Mesenteric fat pad (tissue), 1 donor: ENCODE data around the gene TCERG1L. TPM values are rescaled to one million over a fixed set of nuclear protein-coding genes. Genes with fewer than 3 reads are reported as not detected.

ENCODE experiments used
- DNase-seq: peaks from one replicate; pipeline ENCODE4 v3.0.0-alpha.2; 2020; ENCODE audit warnings: low spot score
- total RNA-seq: library from RNA; stranded (reverse); fragmentation: NEBNext Ultra II Directional; extraction: Animal tissue kit (Norgen Biotek cat#: 25700); gene quantifications from one replicate; pipeline ENCODE4 v1.2.1, GENCODE V29; 2021
- donor health status: DM: yes; HTN: yes; CAD: no.

Gene TCERG1L
- total RNA-seq, 1 donor from 2014 or later: not detected

GRCh38 chr10:131077031-131077430, 234.5 kb downstream of the TCERG1L start:
- no peak for DNase-seq

DNA sequence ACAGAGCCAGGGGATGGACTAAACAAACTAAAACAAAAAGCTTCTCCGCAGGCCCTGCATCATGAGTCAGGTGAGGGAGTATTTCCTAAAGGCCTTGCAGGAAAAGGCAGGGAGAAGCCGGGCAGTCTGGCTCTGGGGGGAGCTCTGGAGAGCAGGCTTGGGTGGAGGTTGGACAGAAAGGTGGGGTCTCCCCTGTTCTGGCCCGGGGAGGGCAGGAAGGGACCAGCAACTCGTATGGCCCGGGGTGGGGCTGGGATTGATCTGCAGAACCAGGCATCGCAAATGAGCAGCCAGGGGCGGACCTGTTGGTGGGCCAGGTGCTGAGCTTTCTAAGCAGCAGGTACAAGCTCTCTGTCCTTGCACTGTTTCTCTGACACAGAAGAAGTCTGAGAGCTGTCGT, 235.2 kb downstream of the TCERG1L start:
- DNase-seq: peak; percentile 86

DNA sequence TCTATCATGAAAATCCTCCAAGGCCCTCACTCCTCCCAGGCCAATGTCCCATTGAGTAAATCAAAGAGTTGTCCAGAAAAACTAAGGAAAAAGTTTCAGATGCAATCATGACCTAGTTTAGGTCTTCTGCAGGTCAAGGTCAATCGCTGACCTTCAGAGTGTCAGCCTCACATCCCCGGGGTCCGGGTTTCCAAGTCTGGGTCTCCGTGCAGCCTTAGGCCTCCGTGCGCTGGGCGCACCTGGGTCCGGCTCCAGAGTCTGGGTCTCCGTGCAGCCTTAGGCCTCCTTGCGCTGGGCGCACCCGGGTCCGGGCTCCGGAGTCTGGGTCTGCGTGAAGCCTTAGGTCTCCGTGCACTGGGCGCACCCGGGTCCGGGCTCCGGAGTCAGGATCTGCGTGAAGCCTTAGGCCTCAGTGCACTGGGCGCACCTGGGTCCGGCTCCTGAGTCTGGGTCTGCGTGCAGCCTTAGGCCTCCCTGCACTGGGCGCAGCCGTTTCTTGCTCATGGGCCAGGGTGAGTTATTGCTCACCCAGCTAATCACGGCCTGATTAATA, 236.2 kb downstream of the TCERG1L start:
- peak; percentile 83 for DNase-seq

DNA sequence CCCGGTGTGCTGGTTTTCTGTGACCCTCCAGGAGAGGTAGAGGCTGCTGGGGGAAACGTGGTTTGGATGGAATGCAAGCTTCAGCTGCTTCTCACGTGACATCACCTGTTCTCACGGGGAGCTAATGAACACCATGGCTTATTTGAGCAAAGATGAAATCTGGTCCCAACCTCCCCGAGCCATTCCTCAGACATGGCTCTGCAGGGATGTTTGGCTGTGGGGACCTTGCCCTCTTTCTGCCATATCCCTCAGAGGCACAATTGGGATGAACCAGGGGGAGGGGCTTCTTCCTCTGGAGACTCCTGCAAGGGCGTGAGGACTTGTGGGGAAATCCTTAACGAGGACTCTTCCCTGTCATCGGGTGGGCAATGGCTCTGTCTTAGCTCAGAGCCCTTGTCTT, 236.8 kb downstream of the TCERG1L start:
- DNase-seq: no peak

- DNase-seq: no peak
Measured at GRCh38 chr10:131073469-131074035, 238.0 kb downstream of the TCERG1L start.

GRCh38 chr10:131072651-131073468, 238.7 kb downstream of the TCERG1L start:
- DNase-seq: peak; percentile 64

DNA sequence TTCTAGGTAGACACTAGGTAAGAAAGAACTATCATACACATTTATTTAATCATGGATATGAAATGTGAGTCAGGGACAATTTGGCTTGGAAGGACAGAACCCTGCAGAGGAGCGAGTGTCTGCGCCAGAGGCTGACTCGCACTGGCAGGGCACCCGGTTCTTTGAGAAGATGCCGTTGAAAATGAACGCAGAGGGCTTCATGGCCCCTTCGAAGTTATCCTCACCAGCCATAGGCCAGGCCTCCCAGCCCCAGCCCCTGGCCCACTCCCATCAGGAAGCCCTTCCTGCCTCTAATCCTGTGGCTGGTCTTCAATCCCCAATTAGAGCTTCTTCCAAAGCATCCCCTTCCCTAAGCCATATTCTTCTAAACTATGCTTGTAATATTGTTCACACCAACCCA, 239.8 kb downstream of the TCERG1L start:
- DNase-seq: peak; percentile 73

DNA sequence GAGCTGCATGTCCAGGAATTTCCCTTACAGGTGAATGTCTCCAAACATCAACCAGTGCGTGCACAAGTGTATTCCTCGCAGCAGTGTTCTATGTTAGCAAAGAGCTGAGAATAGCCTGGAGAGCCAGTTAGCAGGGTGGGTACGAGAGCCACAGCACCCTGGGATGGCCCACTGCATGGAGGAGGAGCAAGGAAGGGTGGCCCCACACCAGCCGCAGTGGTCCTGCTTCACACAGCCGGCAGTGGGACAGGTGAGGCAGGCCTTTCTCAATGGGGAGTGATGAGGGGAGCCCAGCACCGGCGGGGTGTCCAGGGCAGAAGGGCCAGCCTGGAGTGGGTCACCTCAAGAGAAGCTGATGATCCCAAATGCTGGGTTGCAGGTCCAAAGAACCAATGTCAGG, 240.7 kb downstream of the TCERG1L start:
- peak; percentile 81 for DNase-seq

DNA sequence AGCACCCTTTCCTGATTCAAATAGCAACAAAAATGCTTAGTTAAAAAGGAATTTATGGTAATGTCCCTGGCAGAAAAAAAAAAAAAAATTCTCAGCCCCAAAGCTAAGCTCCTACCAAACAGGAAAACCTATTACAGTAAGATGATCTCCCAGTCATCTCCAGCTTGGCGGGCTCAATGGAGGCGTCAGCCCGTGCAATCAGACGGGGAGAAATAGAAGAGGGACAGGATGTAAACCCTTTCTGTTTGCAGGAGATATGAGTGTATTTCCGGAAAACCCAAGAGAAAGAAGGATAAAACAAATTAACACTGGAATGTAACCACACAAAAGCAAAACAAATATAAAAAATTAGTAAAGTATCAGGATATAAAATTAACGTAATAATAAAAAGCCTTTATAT, 242.8 kb downstream of the TCERG1L start:
- DNase-seq: no peak

DNA sequence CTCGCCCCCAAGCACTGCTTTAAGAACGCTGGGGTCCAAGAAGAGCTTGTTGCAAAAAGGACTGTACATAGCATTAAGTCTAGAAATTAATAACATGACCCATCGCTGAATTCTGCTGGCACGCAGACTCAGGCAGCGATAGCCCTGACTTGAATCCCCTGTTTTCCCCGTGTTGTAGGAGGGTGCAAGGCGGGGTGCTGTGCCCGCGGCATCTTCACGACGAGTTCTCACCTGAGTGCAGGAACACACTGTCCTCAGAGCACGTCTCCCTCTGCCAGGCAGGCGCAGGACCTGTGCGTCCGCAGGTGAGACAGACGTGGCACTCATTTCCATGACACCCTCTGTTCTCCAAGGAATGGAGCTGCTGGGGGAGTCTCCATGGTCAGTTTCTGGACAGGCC, 243.2 kb downstream of the TCERG1L start:
- DNase-seq: no peak

GRCh38 chr10:131067690-131068089, 243.8 kb downstream of the TCERG1L start:
- DNase-seq: no peak

DNA sequence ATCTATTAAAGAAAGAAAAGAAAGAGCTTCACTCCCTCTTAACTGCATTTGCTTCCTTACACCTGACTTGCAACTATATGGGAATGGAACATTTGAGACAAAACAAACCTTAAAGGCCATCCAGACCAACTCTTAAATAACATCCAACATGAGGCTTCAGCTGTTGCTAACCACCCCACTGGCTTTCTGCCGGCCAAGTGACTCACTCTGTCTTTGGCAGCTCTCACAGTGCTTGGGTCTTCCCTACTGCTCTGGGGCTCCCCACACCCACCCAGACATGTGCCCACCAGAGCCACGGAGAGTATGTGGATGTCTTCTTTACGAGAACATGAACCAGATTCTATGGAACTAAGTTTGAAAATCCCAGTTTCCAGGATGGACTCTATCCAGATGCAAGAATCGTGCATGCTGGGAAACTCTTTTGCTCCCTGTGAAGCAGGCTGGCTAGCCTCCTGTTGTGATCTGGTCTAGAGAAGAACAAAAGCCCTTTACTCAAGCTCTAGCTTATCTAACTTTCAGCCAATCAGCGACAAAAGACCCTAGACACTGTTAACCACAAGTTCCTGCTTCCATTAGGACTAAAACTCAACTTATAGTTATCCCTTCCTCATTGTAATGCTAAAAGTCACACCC, 245.7 kb downstream of the TCERG1L start:
- no peak for DNase-seq

DNA sequence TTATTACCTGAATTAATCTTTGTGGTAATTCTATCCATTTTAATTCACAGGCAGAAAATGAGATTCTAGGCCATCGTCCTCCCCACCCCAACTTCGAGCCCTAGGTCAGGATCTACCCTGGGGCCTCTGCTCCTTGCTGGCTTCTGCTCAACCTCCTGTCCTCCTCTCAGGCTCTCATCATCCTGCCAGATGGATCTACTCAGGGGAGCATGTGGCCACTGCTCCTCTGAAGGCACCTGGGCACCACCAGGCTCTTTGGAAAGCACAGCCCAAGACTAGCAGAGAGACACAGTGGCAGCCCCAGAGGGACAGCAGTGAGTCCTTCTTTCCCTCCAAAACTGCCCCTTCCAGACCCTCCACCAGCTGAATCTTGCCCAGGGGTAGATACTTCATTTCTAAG, 248.2 kb downstream of the TCERG1L start:
- no peak for DNase-seq

GRCh38 chr10:131062621-131063260, 248.8 kb downstream of the TCERG1L start:
- DNase-seq: no peak

- no peak for DNase-seq
Measured at GRCh38 chr10:131061216-131061615, 250.3 kb downstream of the TCERG1L start.

GRCh38 chr10:131059881-131060280, 251.6 kb downstream of the TCERG1L start:
- DNase-seq: no peak

- no peak for DNase-seq
Measured at GRCh38 chr10:131058799-131059198, 252.7 kb downstream of the TCERG1L start.

GRCh38 chr10:131056781-131057180, 254.7 kb downstream of the TCERG1L start:
- DNase-seq: no peak

- no peak for DNase-seq
Measured at GRCh38 chr10:131056091-131056579, 255.4 kb downstream of the TCERG1L start.

DNA sequence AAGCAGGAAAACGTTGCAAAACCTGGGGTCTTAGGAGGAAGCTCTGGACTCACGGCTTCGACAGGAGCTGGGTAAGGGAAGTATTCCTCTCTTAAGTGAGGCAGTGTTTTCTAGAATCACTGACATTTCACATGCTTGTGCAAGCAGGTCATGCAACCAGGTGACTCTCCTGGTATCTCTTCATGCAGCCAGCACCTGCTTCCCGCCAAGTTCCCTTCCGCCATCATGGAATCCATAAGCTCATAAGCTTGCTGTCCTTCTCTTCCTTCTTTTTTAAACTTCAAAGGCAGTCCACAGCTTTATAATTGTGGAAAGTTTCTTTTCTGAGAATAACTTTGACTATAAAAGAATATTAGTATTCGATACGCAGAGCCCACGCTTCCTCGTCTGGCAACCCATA, 256.1 kb downstream of the TCERG1L start:
- DNase-seq: no peak

GRCh38 chr10:131053192-131053591, 258.3 kb downstream of the TCERG1L start:
- DNase-seq: no peak
